HG03097 (cell line): ENCODE results near the gene ABI2.
"Not testable (repeated sequence)": the region's sequence is repeated elsewhere in the genome, so short reads cannot be mapped to it uniquely, and the experiment has no call there.

Experiments
- ATAC-seq: cut with Tn5 transposase; IDR thresholded peaks from one replicate; pipeline ENCODE4 v1.9.1; 2021; ENCODE audit not compliant: unreplicated experiment, low FRiP score

ABI2 gene

GRCh38 chr2:203352604-203353255 is 24.5 kb downstream of the ABI2 start:
- no peak for ATAC-seq

DNA sequence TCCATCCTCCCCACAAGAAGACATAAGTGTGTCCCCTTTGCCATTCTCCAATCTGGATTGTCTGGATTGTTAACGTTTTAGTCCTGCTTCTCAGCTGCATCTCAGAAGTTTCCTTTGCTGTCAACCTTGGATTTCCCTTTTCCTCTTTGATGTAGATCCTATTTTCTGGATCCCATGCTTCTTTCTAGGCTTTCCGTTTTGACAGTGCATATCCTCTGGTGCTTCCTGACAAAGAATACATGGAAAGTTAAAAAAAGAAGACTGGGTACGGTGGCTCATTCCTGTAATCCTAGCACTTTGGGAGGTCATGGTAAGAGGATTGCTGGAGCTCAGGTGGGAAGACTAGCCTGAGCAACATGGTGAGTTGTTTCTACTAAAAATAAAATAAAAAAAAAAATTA is 26.8 kb downstream of the ABI2 start:
- no peak for ATAC-seq

GRCh38 chr2:203359450-203359849 is 31.3 kb downstream of the ABI2 start:
- no peak for ATAC-seq

DNA sequence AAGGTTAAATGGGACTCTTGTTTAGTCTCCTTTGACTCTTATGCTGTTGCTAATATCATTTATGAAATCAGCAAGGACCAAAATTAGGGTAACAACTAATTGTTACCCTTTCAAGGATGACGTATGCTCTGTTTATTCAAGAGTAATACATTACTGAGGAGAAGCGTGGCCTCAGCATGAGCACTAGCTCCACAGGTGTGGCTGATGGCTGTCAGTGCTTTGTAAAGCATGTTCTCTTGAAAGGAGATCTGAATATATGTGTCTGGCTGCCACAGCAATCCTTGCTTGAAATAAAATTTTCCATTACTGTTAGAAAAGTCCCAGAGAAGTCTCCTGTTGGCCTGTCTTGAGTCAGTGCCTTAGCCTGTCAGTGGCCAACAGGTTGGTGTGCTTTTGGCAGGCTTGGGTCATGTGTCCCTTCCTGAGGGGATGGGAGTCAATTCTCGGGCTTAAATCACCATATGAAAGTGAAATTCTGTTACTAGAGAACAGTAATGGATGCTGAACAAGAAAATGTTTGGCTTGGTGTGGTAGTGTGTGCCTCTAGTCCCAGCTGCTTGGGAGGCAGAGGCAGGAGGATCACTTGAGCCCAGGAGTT is 32.7 kb downstream of the ABI2 start:
- no peak for ATAC-seq

- no peak for ATAC-seq
These were observed 33.3 kb downstream of the ABI2 start for GRCh38 chr2:203361495-203361894.

DNA sequence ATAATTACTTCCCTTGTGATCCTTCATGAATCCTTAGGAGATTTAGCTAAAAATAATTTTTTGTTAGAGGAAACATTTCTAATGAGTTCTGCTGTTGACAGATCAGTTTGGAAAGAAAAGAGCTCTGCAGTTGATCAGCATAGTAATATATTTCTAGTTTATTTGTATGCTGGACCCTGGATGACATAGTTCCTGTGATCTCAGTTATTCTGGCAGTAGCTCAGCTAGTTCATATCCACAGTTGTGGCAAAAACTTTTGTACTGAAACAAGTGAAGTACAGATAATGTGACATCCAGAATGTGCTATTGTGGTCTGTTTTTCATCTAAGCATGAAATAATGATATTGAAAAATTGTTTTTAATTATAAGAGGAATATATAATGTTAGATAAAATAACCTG is 33.7 kb downstream of the ABI2 start:
- no peak for ATAC-seq

GRCh38 chr2:203366639-203367466 is 38.7 kb downstream of the ABI2 start:
- ATAC-seq = no peak

DNA sequence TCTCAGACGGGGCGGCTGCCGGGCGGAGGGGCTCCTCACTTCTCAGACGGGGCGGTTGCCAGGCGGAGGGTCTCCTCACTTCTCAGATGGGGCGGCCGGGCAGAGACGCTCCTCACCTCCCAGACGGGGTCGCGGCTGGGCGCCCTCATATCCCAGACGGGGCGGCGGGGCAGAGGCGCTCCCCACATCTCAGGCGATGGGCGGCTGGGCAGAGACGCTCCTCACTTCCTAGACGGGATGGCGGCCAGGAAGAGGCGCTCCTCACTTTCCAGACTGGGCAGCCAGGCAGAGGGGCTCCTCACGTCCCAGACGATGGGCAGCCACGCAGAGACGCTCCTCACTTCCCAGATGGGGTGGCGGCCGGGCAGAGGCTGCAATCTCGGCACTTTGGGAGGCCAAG is 44.5 kb downstream of the ABI2 start:
- not testable (repeated sequence) for ATAC-seq

DNA sequence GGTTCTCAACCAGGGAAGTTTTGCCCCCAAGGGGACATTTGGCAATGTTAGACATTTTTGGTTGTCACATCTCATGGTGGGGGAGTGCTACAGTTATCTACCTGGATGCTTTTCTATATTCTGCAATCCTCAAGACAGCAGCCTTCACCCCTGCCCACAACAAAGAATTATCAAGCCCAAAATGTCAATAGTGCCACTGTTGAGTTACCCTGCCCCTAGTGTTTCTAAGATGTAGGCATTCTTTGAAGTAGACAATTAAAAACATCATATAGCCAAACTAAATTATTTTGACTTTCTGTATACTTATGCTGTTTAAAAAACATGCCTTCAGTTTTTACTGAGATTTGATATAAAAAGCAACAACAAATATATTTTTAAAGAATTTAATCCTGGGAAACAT is 48.0 kb downstream of the ABI2 start:
- ATAC-seq = no peak

GRCh38 chr2:203379156-203379555 is 51.0 kb downstream of the ABI2 start:
- no peak for ATAC-seq

DNA sequence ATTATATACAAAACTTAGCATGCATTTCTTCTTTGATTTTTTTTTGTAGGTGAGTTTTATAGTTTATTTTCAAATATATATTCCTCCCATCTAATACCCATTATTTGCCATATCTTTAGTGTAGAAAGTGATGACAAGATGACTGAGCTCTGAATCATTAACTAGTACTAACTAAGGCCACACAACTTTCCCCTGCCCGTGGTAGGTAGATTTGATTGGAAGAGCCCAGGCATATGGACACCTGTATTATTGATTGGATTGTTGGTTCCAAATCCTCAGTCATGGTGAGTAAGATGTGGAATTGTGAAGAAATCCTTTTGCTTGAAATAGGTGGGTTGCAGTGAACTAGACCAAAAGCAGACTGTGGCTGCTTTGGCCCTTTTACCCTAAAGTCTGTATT is 54.8 kb downstream of the ABI2 start:
- ATAC-seq = no peak

- ATAC-seq = not testable (repeated sequence)
These were observed 60.0 kb downstream of the ABI2 start for GRCh38 chr2:203388153-203388552.

DNA sequence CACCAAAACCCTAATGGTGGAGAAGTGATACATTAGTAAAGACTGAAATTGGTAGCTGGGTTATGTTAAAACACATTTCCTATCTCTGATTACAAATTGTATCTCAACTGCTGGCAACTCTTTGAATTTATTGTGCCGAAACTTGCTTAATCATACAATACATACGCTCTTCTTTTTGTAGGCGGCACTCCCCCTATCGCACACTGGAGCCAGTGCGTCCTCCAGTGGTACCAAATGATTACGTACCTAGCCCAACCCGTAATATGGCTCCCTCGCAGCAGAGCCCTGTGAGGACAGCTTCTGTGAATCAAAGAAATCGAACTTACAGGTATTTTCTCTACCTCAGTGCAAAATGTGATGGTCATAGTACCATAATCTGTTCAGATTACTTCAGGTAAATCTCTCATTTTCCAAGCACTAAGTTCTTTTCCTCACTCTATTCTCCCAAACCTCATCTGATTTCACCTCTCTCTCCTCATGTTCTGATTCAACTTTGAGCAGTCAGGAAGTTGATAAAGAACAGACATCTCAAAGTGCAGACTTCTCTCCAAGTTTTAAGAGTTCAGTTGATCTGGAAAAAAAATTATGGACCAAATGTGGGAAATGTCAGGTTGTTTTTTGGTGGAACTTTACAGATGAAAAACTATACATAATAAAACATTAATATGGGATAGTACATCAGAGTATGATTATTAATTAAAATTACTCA is 66.5 kb downstream of the ABI2 start:
- no peak for ATAC-seq

- no peak for ATAC-seq
These were observed 67.7 kb downstream of the ABI2 start for GRCh38 chr2:203395858-203396257.

DNA sequence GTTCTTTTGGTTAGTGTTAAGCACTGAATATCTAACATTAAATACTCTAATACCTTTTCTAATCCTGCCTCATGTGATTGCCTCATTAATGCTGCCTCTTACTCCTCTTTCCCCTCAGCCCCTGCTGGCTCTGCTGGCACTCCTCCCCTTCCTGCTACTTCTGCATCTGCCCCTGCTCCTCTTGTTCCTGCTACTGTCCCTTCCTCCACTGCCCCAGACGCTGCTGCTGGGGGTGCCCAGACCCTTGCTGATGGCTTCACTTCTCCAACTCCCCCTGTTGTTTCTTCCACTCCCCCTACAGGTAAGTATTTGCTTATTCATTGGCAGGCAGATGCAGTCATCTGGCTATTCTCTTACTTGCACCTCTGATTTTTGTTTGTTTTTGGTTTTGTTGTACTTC is 68.5 kb downstream of the ABI2 start:
- ATAC-seq = no peak

- ATAC-seq = no peak
These were observed 70.8 kb downstream of the ABI2 start for GRCh38 chr2:203399031-203399430.

- ATAC-seq = no peak
These were observed 72.8 kb downstream of the ABI2 start for GRCh38 chr2:203400805-203401585.

- ATAC-seq = no peak
These were observed 76.8 kb downstream of the ABI2 start for GRCh38 chr2:203404996-203405395.

- no peak for ATAC-seq
These were observed 79.3 kb downstream of the ABI2 start for GRCh38 chr2:203407496-203407895.

DNA sequence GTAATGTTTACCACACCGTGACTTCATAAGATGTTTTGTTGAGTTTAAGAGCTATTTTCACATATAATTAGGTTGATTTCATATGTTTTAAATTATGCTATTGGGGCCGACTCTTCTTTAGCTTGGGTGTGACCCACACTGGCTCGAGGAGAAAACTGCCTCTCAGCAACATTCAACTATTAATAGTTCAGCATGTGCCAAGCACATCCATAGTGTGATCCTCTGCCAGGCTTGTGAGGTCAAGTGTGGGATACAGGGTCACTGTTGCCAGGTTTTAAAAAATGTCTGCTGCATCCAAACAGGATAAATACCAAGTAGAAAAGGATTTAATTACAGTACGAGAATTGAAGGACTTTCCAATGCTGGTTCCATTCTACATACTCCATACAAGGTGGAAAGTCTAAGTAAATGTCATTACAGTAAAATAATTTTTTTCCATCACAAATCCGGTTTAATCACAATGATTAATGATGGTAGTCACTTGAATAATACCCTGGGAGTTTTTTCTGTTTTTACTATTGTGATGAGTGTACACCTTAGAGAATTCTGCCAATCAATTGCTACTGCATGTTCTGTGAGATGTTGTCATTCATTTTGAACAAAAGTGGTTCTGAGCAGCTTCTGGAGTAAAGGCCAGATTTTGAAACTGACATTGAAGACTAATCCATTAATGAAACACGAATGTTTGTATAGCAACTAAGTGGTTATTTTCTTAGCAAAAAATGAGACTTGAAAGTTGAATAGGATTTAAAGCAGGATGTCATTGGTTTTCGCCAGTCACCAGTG is 84.5 kb downstream of the ABI2 start:
- ATAC-seq = peak; percentile 46
